K562 (cell line): ENCODE data around the gene MAD1L1. TPM values are rescaled to one million over a fixed set of nuclear protein-coding genes. Genes with fewer than 3 reads are reported as not detected.

ENCODE experiments used
- ATAC-seq: fragments of 200-7000 bp; cut with Tn5 transposase; 3 replicates; pipeline ENCODE4 v1.9.1; 2020; ENCODE audit warnings: moderate library complexity
- BruUV-seq: library from RNA; stranded (reverse); fragments of 400-500 nt; replicated peaks from 2 replicates; lab custom pipeline; 2021; lab: Mats Ljungman, UMichigan
- CTCF ChIA-PET: fragments of 300-600 bp; formaldehyde crosslinking; extraction: SDS; loops from one replicate; lab custom pipeline; 2021; ENCODE audit warnings: low intra/inter-chr PET ratio; lab: Yijun Ruan, JAX
- POLR2A ChIA-PET: fragments of 300-600, 350-650 bp; sonication (Branson Sonifier 250); formaldehyde crosslinking; extraction: SDS; loops from one replicate; lab custom pipeline; 2021; ENCODE audit warnings: antibody characterized with exemption, inconsistent platforms; lab: Yijun Ruan, JAX
- DNase-seq, 4 experiments: peaks; one replicate each; pipeline versions ENCODE4 v3.0.0 to v3.0.0-alpha.2; 2011 to 2018; ENCODE audit warnings: low spot score in 3 of 4, mixed read lengths in 3 of 4; ENCODE audit errors: extremely low read depth in 1 of 4
- FAIRE-seq: peaks from 2 replicates; lab custom pipeline; 2011; peaks lifted over from hg19 to GRCh38; lab: Jason Lieb, UNC
- H2AFZ ChIP-seq: 2 replicates; pipeline ENCODE4 v1.6.0; 2011; ENCODE audit warnings: low read depth, low read length, control low read depth, inconsistent platforms
- H3K27ac ChIP-seq: fragments of 200-600 bp; 3 replicates; pipeline ENCODE4 v1.8.0; 2011; ENCODE audit warnings: low read depth, mild to moderate bottlenecking, control low read depth, inconsistent platforms, low read length, moderate library complexity, mixed read lengths; ENCODE audit errors: extremely low read depth
- H3K27me3 ChIP-seq, 2 experiments: fragments of 300-600 bp in 1 of 2; 2 replicates in 1 of 2; 3 replicates in 1 of 2; pipeline versions ENCODE4 v1.6.0 to v1.8.0; 2011; ENCODE audit warnings: inconsistent platforms in 2 of 2, low read length in 2 of 2, mild to moderate bottlenecking in 1 of 2, mixed read lengths in 1 of 2, moderate library complexity in 1 of 2; ENCODE audit not compliant: control insufficient read depth in 2 of 2, insufficient read depth in 2 of 2
- H3K36me3 ChIP-seq: fragments of 300-600 bp; 3 replicates; pipeline ENCODE4 v1.8.0; 2011; ENCODE audit warnings: mild to moderate bottlenecking, low read length, inconsistent platforms; ENCODE audit not compliant: control insufficient read depth, insufficient read depth
- H3K4me1 ChIP-seq, 2 experiments: fragments of 200-600 bp in 1 of 2; replicated peaks in 1 of 2; 2 replicates in 1 of 2; 3 replicates in 1 of 2; pipeline versions ENCODE4 v1.5.1 to v1.8.0; 2011; ENCODE audit warnings: inconsistent platforms in 2 of 2, low read length in 2 of 2, mild to moderate bottlenecking in 1 of 2, mixed read lengths in 1 of 2, moderate library complexity in 1 of 2; ENCODE audit not compliant: control insufficient read depth in 2 of 2, insufficient read depth in 2 of 2
- H3K4me2 ChIP-seq: 2 replicates; pipeline ENCODE4 v1.6.1; 2011; ENCODE audit warnings: low read length, control low read depth, inconsistent platforms, mixed read lengths; ENCODE audit not compliant: insufficient read depth
- H3K4me3 ChIP-seq: fragments of 200-600 bp; sonication (generic), shearing (Covaris generic); 2 replicates; pipeline ENCODE4 v1.5.1; 2016; ENCODE audit warnings: control low read depth, inconsistent platforms
- H3K79me2 ChIP-seq: fragments of 200-600 bp; 3 replicates; pipeline ENCODE4 v1.8.0; 2011; ENCODE audit warnings: low read length, inconsistent platforms; ENCODE audit not compliant: control insufficient read depth, insufficient read depth
- H3K9ac ChIP-seq, 2 experiments: 2 replicates each; pipeline versions ENCODE4 v1.6.0 to v1.6.1; 2011; ENCODE audit warnings: low read depth in 2 of 2, low read length in 2 of 2, control low read depth in 1 of 2, inconsistent platforms in 1 of 2, mild to moderate bottlenecking in 1 of 2, mixed read lengths in 1 of 2; ENCODE audit not compliant: insufficient read depth in 1 of 2
- H3K9me1 ChIP-seq: one replicate; pipeline ENCODE4 v1.6.0; 2011; ENCODE audit warnings: inconsistent platforms, mild to moderate bottlenecking, low read length, moderate library complexity; ENCODE audit not compliant: control insufficient read depth, insufficient read depth
- H3K9me3 ChIP-seq: replicated peaks from 2 replicates; pipeline ENCODE4 v1.5.1; 2011; ENCODE audit warnings: low read depth, low read length, inconsistent platforms; ENCODE audit not compliant: control insufficient read depth, insufficient read depth
- H4K20me1 ChIP-seq: replicated peaks from 2 replicates; pipeline ENCODE4 v1.6.1; 2011; ENCODE audit warnings: low read length, inconsistent platforms, mixed read lengths; ENCODE audit not compliant: control insufficient read depth, insufficient read depth
- BCL6 ChIP-seq: fragments of 250-450 bp; sonication (Bioruptor Pico); IDR thresholded peaks from 2 replicates; pipeline ENCODE4 v1.4.0; 2020
- CBX1 ChIP-seq: sonication (generic); IDR thresholded peaks from 2 replicates; pipeline ENCODE4 v1.6.1; 2016; ENCODE audit warnings: antibody characterized with exemption, low read depth, mild to moderate bottlenecking
- FOXA1 ChIP-seq: fragments of 450-650 bp; IDR thresholded peaks from 2 replicates; pipeline ENCODE4 v1.6.1; 2016; ENCODE audit warnings: mild to moderate bottlenecking, borderline replicate concordance
- HLTF ChIP-seq: fragments of 450-650 bp; IDR thresholded peaks from 2 replicates; pipeline ENCODE4 v1.6.1; 2016
- HMG20A ChIP-seq: fragments of 450-650 bp; formaldehyde crosslinking; conservative IDR thresholded peaks from 2 replicates; pipeline ENCODE4 v1.4.0; 2020; ENCODE audit warnings: mild to moderate bottlenecking, mixed read lengths
- HMG20B ChIP-seq: fragments of 250-450 bp; sonication (Bioruptor Pico); IDR thresholded peaks from 2 replicates; pipeline ENCODE4 v1.5.0; 2021; ENCODE audit warnings: mild to moderate bottlenecking
- MAFF ChIP-seq: IDR thresholded peaks from 2 replicates; pipeline ENCODE4 v1.6.1; 2012; ENCODE audit warnings: low read length, improper control_type of control experiment
- MXD1 ChIP-seq: fragments of 250-450 bp; sonication (Bioruptor Pico); IDR thresholded peaks from 2 replicates; pipeline ENCODE4 v1.8.0; 2021; ENCODE audit warnings: borderline replicate concordance, mild to moderate bottlenecking, moderate library complexity; ENCODE audit not compliant: poor library complexity, severe bottlenecking
- SFPQ ChIP-seq: fragments of 200-400 bp; formaldehyde crosslinking; IDR thresholded peaks from 2 replicates; pipeline ENCODE4 v1.6.1; 2017; ENCODE audit warnings: mild to moderate bottlenecking, low read depth, low read length, moderate library complexity
- SREBF2 ChIP-seq: sonication (generic); formaldehyde crosslinking; IDR thresholded peaks from 2 replicates; pipeline ENCODE4 v1.4.0; 2020; ENCODE audit warnings: mild to moderate bottlenecking, missing genetic modification reagents
- TAF15 ChIP-seq: fragments of 200-400 bp; formaldehyde crosslinking; IDR thresholded peaks from 2 replicates; pipeline ENCODE4 v1.6.1; 2017; ENCODE audit warnings: mild to moderate bottlenecking, low read depth, low read length, moderate library complexity
- TCFL5 ChIP-seq: fragments of 250-450 bp; sonication (Bioruptor Pico); conservative IDR thresholded peaks from 2 replicates; pipeline ENCODE4 v1.6.1; 2021; ENCODE audit warnings: mild to moderate bottlenecking, moderate library complexity, matching md5 sums
- ZBTB17 ChIP-seq: fragments of 450-650 bp; formaldehyde crosslinking; IDR thresholded peaks from 2 replicates; pipeline ENCODE4 v1.4.0; 2020; ENCODE audit warnings: mild to moderate bottlenecking
- ZKSCAN3 ChIP-seq: fragments of 250-450 bp; sonication (Bioruptor Pico); IDR thresholded peaks from 2 replicates; pipeline ENCODE4 v1.4.0; 2020
- ZNF347 ChIP-seq: fragments of 450-650 bp; formaldehyde crosslinking; IDR thresholded peaks from 2 replicates; pipeline ENCODE4 v1.4.0; 2020; ENCODE audit warnings: low read depth, mild to moderate bottlenecking, moderate library complexity
- ZNF512 ChIP-seq: IDR thresholded peaks from 2 replicates; pipeline ENCODE4 v1.6.1; 2016; ENCODE audit warnings: missing genetic modification characterization, missing compliant biosample characterization
- WGBS: fragments of 100-300 bp; shearing (Covaris generic); methylation state at CpG from one replicate; pipeline ENCODE4 v1.1.6; 2016; ENCODE audit warnings: low coverage, mixed read lengths; ENCODE audit not compliant: insufficient coverage; ENCODE audit errors: missing lambda C conversion rate; 5-methylcytosine and 5-hydroxymethylcytosine counted together
- in situ Hi-C: fragments of 300-500 bp; cut with MboI; formaldehyde crosslinking; loops from 4 replicates; pipeline ENCODE4 v1.15.0; 2018; ENCODE audit warnings: inconsistent platforms, mixed read lengths
- intact Hi-C: fragments of 100-400 bp; cut with micrococcal nuclease; formaldehyde crosslinking; loops from 2 replicates; pipeline ENCODE4 v1.14.2; 2022
- polyA plus RNA-seq, 8 experiments: library from polyadenylated mRNA; depleted of rRNA in 4 of 8; stranded (reverse) in 5 of 8; unstranded in 3 of 8; fragments of >200 nt; fragmentation: Nextera tagmentation in 2 of 8; fragmentation: Illumina TruSeq in 1 of 8; extraction: Ambion mirVana in 2 of 8; extraction: Trizol in 1 of 8; gene quantifications; 2 replicates each; pipeline versions ENCODE4 v1.2.1 to v1.2.3, GENCODE V29; 2011 to 2014; ENCODE audit warnings: inconsistent platforms in 1 of 8, missing spikeins in 1 of 8
- total RNA-seq, 7 experiments: library from RNA; depleted of rRNA in 6 of 7; stranded (reverse); fragments of >200 nt in 6 of 7; fragmentation: Illumina TruSeq in 2 of 7; extraction: Trizol in 2 of 7; gene quantifications; 2 replicates each; pipeline versions ENCODE4 v1.2.1 to v1.2.3, GENCODE V29; 2011 to 2021; ENCODE audit warnings: low replicate concordance in 1 of 7
- TF ChIP-seq, protein P1 (sequence below): sonication (generic); formaldehyde crosslinking; IDR thresholded peaks from 2 replicates; pipeline ENCODE4 v1.8.0; 2022; ENCODE audit warnings: mild to moderate bottlenecking, missing genetic modification reagents

MAD1L1 gene
- total and polyA plus RNA-seq, 9 of the 15 experiments (the other 6 are each of a cell fraction or from before 2014, with no cell fraction given) = 1.7 to 89.7 (median 18.0) TPM

DNA sequence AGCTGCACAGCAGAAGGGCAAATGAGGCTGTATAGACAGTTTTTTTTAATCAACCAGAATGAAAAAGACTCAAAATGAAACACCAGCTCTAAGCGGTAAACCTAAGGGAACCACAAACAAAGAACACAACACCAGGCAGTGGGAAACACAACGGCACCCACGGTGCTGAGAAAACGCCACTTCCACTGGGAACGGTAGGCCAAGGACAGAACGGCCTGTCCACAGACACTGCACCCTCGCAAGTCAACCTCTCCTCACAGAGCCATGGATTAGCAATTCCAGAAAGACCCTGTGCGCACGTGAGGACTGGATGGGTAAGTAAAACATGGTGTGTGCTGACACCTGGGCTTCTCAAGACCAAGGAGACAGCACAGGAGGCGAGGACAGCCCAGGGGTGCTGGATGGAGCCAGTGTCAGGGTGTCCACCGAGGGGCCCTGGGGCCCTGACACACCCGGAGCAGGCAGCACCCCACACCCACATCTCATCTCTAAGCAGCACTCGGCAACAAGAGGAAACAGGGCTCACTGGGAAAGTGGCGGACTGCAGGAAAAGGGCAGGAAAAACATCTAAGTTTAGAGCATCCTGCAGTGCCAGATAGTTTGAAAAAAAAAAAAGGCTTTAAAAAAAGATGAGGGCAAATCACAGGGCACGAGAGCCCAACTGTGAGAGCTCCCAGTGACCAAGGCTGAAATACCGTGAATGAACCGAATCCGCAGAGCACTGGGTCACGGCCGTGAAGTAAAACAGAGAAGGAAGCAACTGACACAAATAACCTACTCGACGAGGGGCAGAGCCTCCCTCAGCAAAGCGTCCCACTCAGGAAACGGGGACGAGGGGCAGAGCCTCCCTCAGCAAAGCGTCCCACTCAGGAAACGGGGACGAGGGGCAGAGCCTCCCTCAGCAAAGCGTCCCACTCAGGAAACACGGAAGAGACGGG is 120.2 kb downstream of the MAD1L1 start:
- 85% methylated on average over 29 of the region's 31 CpGs for WGBS
- Histone ChIP-seq H3K9ac (peak overlapping the region in 1 of 2 experiments; percentile 73; a peak in 1 of 4 replicates), H3K9me3 (no peaks in the 10 kb centered on the region), H3K9me1 (no peaks in the 10 kb centered on the region), H3K36me3 (peaks cover 10% of the 10 kb centered on the region; the same call in 2 of the 3 replicates), H3K27ac (no peak overlapping the region), H3K79me2 (peaks cover 8% of the 10 kb centered on the region; the same call in 1 of the 3 replicates), H2AFZ (no peak overlapping the region), H3K4me3 (no peak overlapping the region), H3K27me3 (no peaks in the 10 kb centered on the region), H3K4me2 (no peak overlapping the region), H3K4me1 (peaks cover 24 to 59% of the 10 kb centered on the region in 2 experiments), H4K20me1 (no peaks in the 10 kb centered on the region)
- no peak for ATAC-seq
- no peak for DNase-seq
- no peak for TF ChIP-seq MXD1 (CRISPR knock-in tag)
- TF ChIP-seq FOXA1 = no peak
- no peak for TF ChIP-seq SREBF2
- TF ChIP-seq MAFF = no peak
- TF ChIP-seq HLTF = no peak
- TF ChIP-seq CBX1 = no peak
- no peak for TF ChIP-seq ZBTB17 (CRISPR knock-in tag)
- TF ChIP-seq ZNF512 (tag) = no peak
- no peak for TF ChIP-seq BCL6
- TF ChIP-seq, protein P1, sequence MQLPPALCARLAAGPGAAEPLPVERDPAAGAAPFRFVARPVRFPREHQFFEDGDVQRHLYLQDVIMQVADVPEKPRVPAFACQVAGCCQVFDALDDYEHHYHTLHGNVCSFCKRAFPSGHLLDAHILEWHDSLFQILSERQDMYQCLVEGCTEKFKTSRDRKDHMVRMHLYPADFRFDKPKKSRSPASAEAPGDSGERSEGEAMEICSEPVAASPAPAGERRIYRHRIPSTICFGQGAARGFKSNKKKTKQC (CRISPR knock-in tag) = no peak
- no peak for TF ChIP-seq HMG20B
- no peak for TF ChIP-seq ZNF347
- TF ChIP-seq TCFL5 (CRISPR knock-in tag) = no peak
- TF ChIP-seq TAF15 = no peak
- no peak for TF ChIP-seq HMG20A (CRISPR knock-in tag)
- no peak for TF ChIP-seq SFPQ
- no peak for TF ChIP-seq ZKSCAN3
- BruUV-seq = no TSS peak
- POLR2A ChIA-PET = no interaction called here
- in situ Hi-C loops (no loop called here), intact Hi-C loops (no loop called here)
- CTCF ChIA-PET = no interaction called here
- FAIRE-seq = no peak
